ENCODE measurements around the gene SCIMP.

DNA sequence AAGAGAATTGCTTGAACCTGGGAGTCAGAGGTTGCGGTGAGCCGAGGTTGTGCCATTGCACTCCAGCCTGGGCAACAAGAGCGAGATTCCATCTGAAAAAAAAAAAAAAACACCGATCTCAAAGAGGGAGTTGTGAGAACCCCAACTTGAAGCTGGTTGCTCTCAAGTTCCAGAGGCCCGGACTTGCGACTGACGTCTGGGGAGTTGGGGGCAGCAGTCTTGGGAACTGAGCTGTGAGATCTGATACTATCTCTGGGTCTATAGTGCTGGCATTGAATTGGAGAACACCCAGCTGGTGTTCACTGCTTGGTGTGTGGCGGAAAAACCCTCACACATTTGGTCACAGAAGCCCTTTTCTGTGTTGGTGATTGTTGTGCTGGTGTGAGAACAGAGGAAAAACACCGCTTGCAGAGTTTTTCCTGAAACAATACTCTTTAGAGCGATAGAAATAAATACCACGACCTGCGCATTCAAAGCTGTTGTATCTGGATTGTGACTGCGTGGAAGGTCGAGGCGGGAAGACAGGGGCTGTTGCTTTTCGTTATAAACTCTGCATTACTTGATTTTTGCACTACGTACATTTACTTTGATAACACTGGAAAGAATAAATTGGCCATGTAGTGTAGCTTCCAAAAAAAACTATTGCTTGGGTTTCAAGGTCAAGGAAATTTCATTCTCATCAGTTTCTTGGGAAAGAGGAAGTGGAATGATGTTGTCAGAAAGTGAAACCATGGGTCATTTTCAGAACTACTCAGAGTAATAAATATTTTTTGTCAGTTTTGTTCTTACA lies 8.8 kb downstream of the SCIMP start:
- TF ChIP-seq, protein P1, sequence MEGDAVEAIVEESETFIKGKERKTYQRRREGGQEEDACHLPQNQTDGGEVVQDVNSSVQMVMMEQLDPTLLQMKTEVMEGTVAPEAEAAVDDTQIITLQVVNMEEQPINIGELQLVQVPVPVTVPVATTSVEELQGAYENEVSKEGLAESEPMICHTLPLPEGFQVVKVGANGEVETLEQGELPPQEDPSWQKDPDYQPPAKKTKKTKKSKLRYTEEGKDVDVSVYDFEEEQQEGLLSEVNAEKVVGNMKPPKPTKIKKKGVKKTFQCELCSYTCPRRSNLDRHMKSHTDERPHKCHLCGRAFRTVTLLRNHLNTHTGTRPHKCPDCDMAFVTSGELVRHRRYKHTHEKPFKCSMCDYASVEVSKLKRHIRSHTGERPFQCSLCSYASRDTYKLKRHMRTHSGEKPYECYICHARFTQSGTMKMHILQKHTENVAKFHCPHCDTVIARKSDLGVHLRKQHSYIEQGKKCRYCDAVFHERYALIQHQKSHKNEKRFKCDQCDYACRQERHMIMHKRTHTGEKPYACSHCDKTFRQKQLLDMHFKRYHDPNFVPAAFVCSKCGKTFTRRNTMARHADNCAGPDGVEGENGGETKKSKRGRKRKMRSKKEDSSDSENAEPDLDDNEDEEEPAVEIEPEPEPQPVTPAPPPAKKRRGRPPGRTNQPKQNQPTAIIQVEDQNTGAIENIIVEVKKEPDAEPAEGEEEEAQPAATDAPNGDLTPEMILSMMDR (IDR thresholded peaks at IDR 0.05), result no peak
- no peak for TF ChIP-seq POLR2A (IDR thresholded peaks at IDR 0.05)
